Lower lobe of right lung (tissue), 2 donors: Measurements from ENCODE around the gene GP2. TPM values are rescaled to one million over a fixed set of nuclear protein-coding genes. Genes with fewer than 3 reads are reported as not detected.

Experiments used
- ATAC-seq, 2 donors: fragments of 200-7000 bp; cut with Tn5 transposase; one replicate each; pipeline ENCODE4 v1.9.1; 2020 to 2022; ENCODE audit warnings: mild to moderate bottlenecking in 2 of 2, moderate library complexity in 2 of 2
- DNase-seq: peaks from one replicate; pipeline ENCODE4 v3.0.0-alpha.2; 2020
- H3K27ac ChIP-seq: fragments of 200-600 bp; one replicate; pipeline ENCODE4 v1.8.0; 2022
- H3K27me3 ChIP-seq: fragments of 200-600 bp; one replicate; pipeline ENCODE4 v1.8.0; 2022; ENCODE audit warnings: low read depth
- H3K36me3 ChIP-seq: fragments of 200-600 bp; one replicate; pipeline ENCODE4 v1.8.0; 2022; ENCODE audit warnings: mild to moderate bottlenecking
- H3K4me1 ChIP-seq: fragments of 200-600 bp; one replicate; pipeline ENCODE4 v1.8.0; 2022
- H3K4me3 ChIP-seq: fragments of 200-600 bp; one replicate; pipeline ENCODE4 v1.8.0; 2022; ENCODE audit warnings: mild to moderate bottlenecking
- H3K9me3 ChIP-seq: fragments of 200-600 bp; one replicate; pipeline ENCODE4 v1.8.0; 2022
- intact Hi-C: fragments of 100-400 bp; cut with DNase I; formaldehyde crosslinking; loops from one replicate; pipeline ENCODE4 v1.11.0; 2022
- long read RNA-seq: library from polyadenylated mRNA; unstranded; transcript quantifications from one replicate; pipeline ENCODE4 v2.0.0, GENCODE V29; 2021
- total RNA-seq: library from RNA; stranded (reverse); fragmentation: NEBNext Ultra II Directional; extraction: Animal tissue kit (Norgen Biotek cat#: 25700); gene quantifications from one replicate; pipeline ENCODE4 v1.2.1, GENCODE V29; 2021
- TF ChIP-seq, protein P1 (sequence below): fragments of 200-600 bp; IDR thresholded peaks from one replicate; pipeline ENCODE4 v1.8.0; 2022; ENCODE audit warnings: antibody characterized with exemption, mild to moderate bottlenecking
- donor health status: DM: no; HTN: yes; CAD: no; lungs with severe emphysema.

The GP2 gene
- 0.18 TPM for total RNA-seq
- long read RNA-seq, result 0 reads

- Histone ChIP-seq H3K4me1 (no peaks in the 10 kb centered on the region), H3K36me3 (no peaks in the 10 kb centered on the region), H3K27me3 (no peaks in the 10 kb centered on the region), H3K27ac (no peak within 1 kb of the TSS), H3K4me3 (no peak within 1 kb of the TSS), H3K9me3 (no peaks in the 10 kb centered on the region)
- no peak for DNase-seq
- TF ChIP-seq, protein P1, sequence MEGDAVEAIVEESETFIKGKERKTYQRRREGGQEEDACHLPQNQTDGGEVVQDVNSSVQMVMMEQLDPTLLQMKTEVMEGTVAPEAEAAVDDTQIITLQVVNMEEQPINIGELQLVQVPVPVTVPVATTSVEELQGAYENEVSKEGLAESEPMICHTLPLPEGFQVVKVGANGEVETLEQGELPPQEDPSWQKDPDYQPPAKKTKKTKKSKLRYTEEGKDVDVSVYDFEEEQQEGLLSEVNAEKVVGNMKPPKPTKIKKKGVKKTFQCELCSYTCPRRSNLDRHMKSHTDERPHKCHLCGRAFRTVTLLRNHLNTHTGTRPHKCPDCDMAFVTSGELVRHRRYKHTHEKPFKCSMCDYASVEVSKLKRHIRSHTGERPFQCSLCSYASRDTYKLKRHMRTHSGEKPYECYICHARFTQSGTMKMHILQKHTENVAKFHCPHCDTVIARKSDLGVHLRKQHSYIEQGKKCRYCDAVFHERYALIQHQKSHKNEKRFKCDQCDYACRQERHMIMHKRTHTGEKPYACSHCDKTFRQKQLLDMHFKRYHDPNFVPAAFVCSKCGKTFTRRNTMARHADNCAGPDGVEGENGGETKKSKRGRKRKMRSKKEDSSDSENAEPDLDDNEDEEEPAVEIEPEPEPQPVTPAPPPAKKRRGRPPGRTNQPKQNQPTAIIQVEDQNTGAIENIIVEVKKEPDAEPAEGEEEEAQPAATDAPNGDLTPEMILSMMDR, result no peak
- ATAC-seq, result no peak
- intact Hi-C loops, result no loop called here
These were observed at the start of gene GP2 for GRCh38 chr16:20327444-20328041. Gene GP2 (minus strand): TSS chr16:20327513. CDS start chr16:20326431, 1,082 bp downstream.

- H3K4me1 ChIP-seq, result no peaks in the 10 kb centered on the region
- no peaks in the 10 kb centered on the region for H3K9me3 ChIP-seq
- H3K36me3 ChIP-seq, result no peaks in the 10 kb centered on the region
- DNase-seq (no peak), ATAC-seq (no peak)
- TF ChIP-seq, protein P1, result no peak
- no peak overlapping the region for H3K4me3 ChIP-seq
- H3K27ac ChIP-seq, result no peak overlapping the region
- peaks cover 9% of the 10 kb centered on the region for H3K27me3 ChIP-seq
- intact Hi-C loops, result no loop called here
These were observed 45.4 kb upstream of the GP2 start for GRCh38 chr16:20372701-20373100.

DNA sequence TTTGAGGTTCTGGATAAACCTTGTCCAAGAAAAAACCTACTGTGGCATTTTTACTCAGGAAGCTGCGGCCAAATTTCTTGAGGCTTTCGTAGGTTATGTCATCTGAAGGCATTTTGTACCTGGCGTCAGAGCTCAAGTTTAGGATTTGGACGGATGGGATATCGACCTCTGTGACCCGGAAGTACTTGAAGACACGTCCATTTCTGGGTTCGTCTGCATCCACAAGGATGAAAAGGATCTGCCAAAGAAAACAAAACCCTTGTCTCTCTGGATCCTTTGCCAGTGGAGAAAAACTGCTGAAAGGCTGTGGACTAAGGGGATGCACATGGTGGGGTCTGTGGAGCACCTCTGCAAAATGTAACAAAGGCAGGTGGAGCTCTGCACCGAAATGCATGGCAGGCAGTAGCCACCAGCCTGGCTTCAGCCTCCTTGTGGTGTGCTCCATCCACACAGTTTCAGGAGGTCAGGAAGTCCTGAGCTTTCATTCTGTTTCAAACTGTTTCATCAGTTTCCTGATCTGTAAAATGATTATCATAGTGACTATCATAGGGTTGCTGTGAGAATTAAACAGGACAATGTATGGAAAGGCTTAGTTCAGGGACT is 42.2 kb upstream of the GP2 start:
- H3K27ac ChIP-seq, result no peak overlapping the region
- no peaks in the 10 kb centered on the region for H3K4me1 ChIP-seq
- no peak overlapping the region for H3K4me3 ChIP-seq
- peaks cover 4% of the 10 kb centered on the region for H3K27me3 ChIP-seq
- no peak for ATAC-seq
- no peaks in the 10 kb centered on the region for H3K9me3 ChIP-seq
- intact Hi-C loops, result no loop called here
- TF ChIP-seq, protein P1, result no peak
- no peaks in the 10 kb centered on the region for H3K36me3 ChIP-seq
- DNase-seq, result no peak

DNA sequence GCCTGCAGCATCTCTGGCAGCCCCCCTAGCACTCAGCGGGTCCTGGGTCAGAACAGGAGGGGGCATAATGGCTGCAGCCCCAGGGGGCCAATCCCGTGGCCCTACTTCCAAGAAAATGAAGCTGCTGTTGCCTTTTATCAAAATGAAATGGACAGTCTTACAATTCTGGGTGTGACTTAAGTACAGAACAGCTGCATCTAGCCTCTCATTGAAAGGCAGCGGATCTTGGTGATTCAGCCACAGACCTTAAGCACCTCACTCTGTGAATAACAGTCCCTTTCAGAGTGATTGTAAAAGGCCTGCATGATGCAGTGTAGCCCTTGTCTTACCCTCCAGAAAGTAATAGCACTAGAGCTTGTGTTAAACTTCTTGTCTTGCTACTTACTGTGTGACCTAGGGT is 36.7 kb upstream of the GP2 start:
- no peak overlapping the region for H3K4me3 ChIP-seq
- H3K9me3 ChIP-seq, result no peaks in the 10 kb centered on the region
- H3K36me3 ChIP-seq, result no peaks in the 10 kb centered on the region
- no peak for DNase-seq
- intact Hi-C loops, result no loop called here
- no peaks in the 10 kb centered on the region for H3K27me3 ChIP-seq
- H3K4me1 ChIP-seq, result no peaks in the 10 kb centered on the region
- ATAC-seq, result no peak
- H3K27ac ChIP-seq, result no peak overlapping the region
- TF ChIP-seq, protein P1, result no peak

- no peaks in the 10 kb centered on the region for H3K36me3 ChIP-seq
- no peak for DNase-seq
- no peak overlapping the region for H3K4me3 ChIP-seq
- no peak overlapping the region for H3K27ac ChIP-seq
- intact Hi-C loops, result no loop called here
- H3K9me3 ChIP-seq, result no peaks in the 10 kb centered on the region
- H3K4me1 ChIP-seq, result no peaks in the 10 kb centered on the region
- TF ChIP-seq, protein P1, result no peak
- H3K27me3 ChIP-seq, result no peaks in the 10 kb centered on the region
- no peak for ATAC-seq
These were observed 35.9 kb upstream of the GP2 start for GRCh38 chr16:20363191-20363590.
